Kidney (tissue), 14 donors: ENCODE data around the gene PLPP3. TPM values are rescaled to one million over a fixed set of nuclear protein-coding genes. Genes with fewer than 3 reads are reported as not detected.

Experiments
- DNase-seq, 5 donors: peaks; one replicate each; pipeline ENCODE4 v3.0.0-alpha.2; 2013 to 2020
- FAIRE-seq: peaks from 2 replicates; lab custom pipeline; 2012; peaks lifted over from hg19 to GRCh38; lab: Jason Lieb, UNC
- H3K27ac ChIP-seq, 2 donors: one replicate each; pipeline ENCODE4 v1.7.0; 2013; ENCODE audit warnings: low read depth in 2 of 2, low read length in 2 of 2, inconsistent platforms in 1 of 2
- H3K27me3 ChIP-seq: one replicate; pipeline ENCODE4 v1.7.1; 2013; ENCODE audit warnings: low read length, inconsistent platforms; ENCODE audit not compliant: control insufficient read depth, insufficient read depth
- H3K36me3 ChIP-seq, 3 donors: one replicate each; pipeline versions ENCODE4 v1.7.0 to v1.7.1; 2013; ENCODE audit warnings: low read length in 3 of 3, control low read depth in 1 of 3, inconsistent platforms in 1 of 3; ENCODE audit not compliant: insufficient read depth in 3 of 3, control insufficient read depth in 2 of 3
- H3K4me1 ChIP-seq, 3 donors: one replicate each; pipeline versions ENCODE4 v1.7.0 to v1.7.1; 2013; ENCODE audit warnings: low read length in 3 of 3, inconsistent platforms in 1 of 3, low read depth in 1 of 3; ENCODE audit not compliant: control insufficient read depth in 2 of 3, insufficient read depth in 2 of 3
- H3K4me3 ChIP-seq, 3 donors: one replicate each; pipeline versions ENCODE4 v1.7.0 to v1.8.1; 2013; ENCODE audit warnings: low read length in 3 of 3, control low read depth in 1 of 3, inconsistent platforms in 1 of 3
- H3K9ac ChIP-seq, 3 donors: one replicate each; pipeline versions ENCODE4 v1.7.0 to v1.7.1; 2013; ENCODE audit warnings: low read length in 3 of 3, control low read depth in 1 of 3, inconsistent platforms in 1 of 3
- H3K9me3 ChIP-seq, 3 donors: one replicate each; pipeline versions ENCODE4 v1.7.0 to v1.7.1; 2013; ENCODE audit warnings: low read length in 3 of 3, control low read depth in 1 of 3, inconsistent platforms in 1 of 3; ENCODE audit not compliant: control insufficient read depth in 2 of 3, insufficient read depth in 1 of 3
- intact Hi-C: fragments of 100-400 bp; cut with DNase I; formaldehyde crosslinking; loops from one replicate; pipeline ENCODE4 v1.11.1; 2022
- polyA plus RNA-seq: library from polyadenylated mRNA; stranded (reverse); fragments of 350-450 nt; fragmentation: Illumina TruSeq; extraction: RNeasy Lipid Tissue Mini Kit (QIAGEN cat#74804); gene quantifications from one replicate; pipeline ENCODE4 v1.2.3, GENCODE V29; 2014; ENCODE audit warnings: low read depth, low replicate concordance; ENCODE audit not compliant: insufficient read depth
- total RNA-seq: library from RNA; stranded (reverse); fragmentation: NEBNext Ultra II Directional; extraction: Animal tissue kit (Norgen Biotek cat#: 25700); gene quantifications from one replicate; pipeline ENCODE4 v1.2.1, GENCODE V29; 2021
- TF ChIP-seq, protein P1 (sequence below): IDR thresholded peaks from 3 replicates; pipeline ENCODE4 v1.5.1; 2012; ENCODE audit warnings: mild to moderate bottlenecking, moderate library complexity, borderline replicate concordance; ENCODE audit not compliant: insufficient read depth; ENCODE audit errors: extremely low read depth
- donor health status: control.
- donor health status: control.
- donor health status: control.
- donor health status: control.
- donor health status: control.
- donor health status: DM: yes; HTN: yes; CAD: no.
- donor health status: Normal renal cell carcinoma (clear cell type).

PLPP3 gene
- total and polyA plus RNA-seq, 2 donors from 2014 or later = 100 to 107 TPM

DNA sequence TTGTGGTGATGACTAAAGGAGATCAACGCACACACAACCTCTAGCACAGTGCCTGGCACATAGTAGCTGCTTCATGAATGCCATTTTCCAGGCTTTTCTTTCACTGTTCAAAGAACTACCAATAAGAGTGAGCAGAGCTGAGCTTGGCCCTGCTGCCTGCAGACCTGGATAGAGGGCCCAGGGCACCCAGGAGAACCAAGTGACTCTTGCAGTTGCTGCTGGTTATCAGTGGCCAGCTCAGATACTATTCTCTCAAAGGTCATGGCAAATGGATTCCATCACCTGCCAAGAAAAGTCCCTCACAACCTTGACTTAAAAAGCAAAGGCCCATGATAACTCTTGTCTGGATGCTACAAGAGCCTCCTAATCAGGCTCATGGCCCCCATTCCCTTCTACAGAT is 41.7 kb downstream of the PLPP3 start:
- H3K36me3 ChIP-seq = peaks cover 0 to 32% (median 20%) of the 10 kb centered on the region in 3 donors
- H3K9ac ChIP-seq = no peak overlapping the region
- H3K9me3 ChIP-seq = no peaks in the 10 kb centered on the region
- peaks cover 0 to 36% (median 23%) of the 10 kb centered on the region in 3 donors for H3K4me1 ChIP-seq
- no peaks in the 10 kb centered on the region for H3K27me3 ChIP-seq
- H3K4me3 ChIP-seq = no peak overlapping the region
- FAIRE-seq = no peak
- no peak overlapping the region for H3K27ac ChIP-seq
- no peak for DNase-seq
- TF ChIP-seq, protein P1, sequence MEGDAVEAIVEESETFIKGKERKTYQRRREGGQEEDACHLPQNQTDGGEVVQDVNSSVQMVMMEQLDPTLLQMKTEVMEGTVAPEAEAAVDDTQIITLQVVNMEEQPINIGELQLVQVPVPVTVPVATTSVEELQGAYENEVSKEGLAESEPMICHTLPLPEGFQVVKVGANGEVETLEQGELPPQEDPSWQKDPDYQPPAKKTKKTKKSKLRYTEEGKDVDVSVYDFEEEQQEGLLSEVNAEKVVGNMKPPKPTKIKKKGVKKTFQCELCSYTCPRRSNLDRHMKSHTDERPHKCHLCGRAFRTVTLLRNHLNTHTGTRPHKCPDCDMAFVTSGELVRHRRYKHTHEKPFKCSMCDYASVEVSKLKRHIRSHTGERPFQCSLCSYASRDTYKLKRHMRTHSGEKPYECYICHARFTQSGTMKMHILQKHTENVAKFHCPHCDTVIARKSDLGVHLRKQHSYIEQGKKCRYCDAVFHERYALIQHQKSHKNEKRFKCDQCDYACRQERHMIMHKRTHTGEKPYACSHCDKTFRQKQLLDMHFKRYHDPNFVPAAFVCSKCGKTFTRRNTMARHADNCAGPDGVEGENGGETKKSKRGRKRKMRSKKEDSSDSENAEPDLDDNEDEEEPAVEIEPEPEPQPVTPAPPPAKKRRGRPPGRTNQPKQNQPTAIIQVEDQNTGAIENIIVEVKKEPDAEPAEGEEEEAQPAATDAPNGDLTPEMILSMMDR = no peak
- intact Hi-C loops = no loop called here

DNA sequence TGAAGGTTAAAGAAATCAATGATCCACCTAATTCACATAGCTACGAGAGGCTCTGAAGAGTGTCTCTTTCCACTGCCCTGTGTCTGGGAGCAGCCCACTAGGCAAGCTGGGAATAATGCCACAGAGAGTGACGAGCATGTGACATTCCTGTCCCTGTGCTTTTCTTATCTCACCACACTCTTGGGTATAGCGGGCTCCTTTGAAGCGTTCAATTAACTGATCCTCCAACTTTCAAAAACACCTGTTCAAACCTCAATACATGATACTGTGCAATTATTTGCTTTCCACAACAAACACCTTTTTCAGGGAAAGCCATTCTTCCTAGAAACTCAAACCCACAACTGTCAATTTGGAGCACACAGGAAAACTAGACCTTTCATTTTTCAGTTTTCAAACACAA is 43.4 kb downstream of the PLPP3 start:
- Histone ChIP-seq H3K4me3 (no peak overlapping the region), H3K4me1 (peaks cover 0 to 46% (median 30%) of the 10 kb centered on the region in 3 donors), H3K27me3 (no peaks in the 10 kb centered on the region), H3K9me3 (no peaks in the 10 kb centered on the region), H3K36me3 (peaks cover 0 to 32% (median 20%) of the 10 kb centered on the region in 3 donors), H3K27ac (no peak overlapping the region), H3K9ac (no peak overlapping the region)
- intact Hi-C loops = no loop called here
- FAIRE-seq (no peak), DNase-seq (no peak)
- TF ChIP-seq, protein P1 = no peak

- Histone ChIP-seq H3K9me3 (no peaks in the 10 kb centered on the region), H3K36me3 (peaks cover 0 to 32% (median 22%) of the 10 kb centered on the region in 3 donors), H3K4me1 (peaks cover 0 to 46% (median 28%) of the 10 kb centered on the region in 3 donors), H3K4me3 (no peak overlapping the region), H3K27ac (no peak overlapping the region), H3K27me3 (no peaks in the 10 kb centered on the region), H3K9ac (no peak overlapping the region)
- intact Hi-C loops = no loop called here
- DNase-seq = no peak
- no peak for FAIRE-seq
- TF ChIP-seq, protein P1 = no peak
These were observed 44.0 kb downstream of the PLPP3 start for GRCh38 chr1:56535362-56535761.

- no peaks in the 10 kb centered on the region for H3K9me3 ChIP-seq
- no peak overlapping the region for H3K4me3 ChIP-seq
- peaks cover 0 to 46% (median 35%) of the 10 kb centered on the region in 3 donors for H3K4me1 ChIP-seq
- H3K27me3 ChIP-seq = no peaks in the 10 kb centered on the region
- no peak for DNase-seq
- no peak for FAIRE-seq
- no peak overlapping the region for H3K9ac ChIP-seq
- TF ChIP-seq, protein P1 = no peak
- peaks cover 0 to 32% (median 23%) of the 10 kb centered on the region in 3 donors for H3K36me3 ChIP-seq
- H3K27ac ChIP-seq = no peak overlapping the region
- intact Hi-C loops = no loop called here
These were observed 45.2 kb downstream of the PLPP3 start for GRCh38 chr1:56534130-56534651.
